ENCODE data around the gene KRTAP19-5.

Gene KRTAP19-5

GRCh38 chr21:30486180-30486579 is 15.8 kb downstream of the KRTAP19-5 start:
- Histone ChIP-seq H3K4me2 (ENCODE audit: low read depth, low read length) (no peak overlapping the region), H3K36me3 (replicated peaks; ENCODE audit: insufficient read depth, low read length) (no peaks in the 10 kb centered on the region), H3K79me2 (ENCODE audit: low read length) (no peaks in the 10 kb centered on the region), H3K4me3 (ENCODE audit: low read length) (no peak overlapping the region), H3K9me2 (replicated peaks; ENCODE audit: insufficient read depth, low read length) (no peaks in the 10 kb centered on the region), H3F3A (ENCODE audit: insufficient read depth, low read length) (no peaks in the 10 kb centered on the region), H2AFZ (ENCODE audit: low read length) (no peak overlapping the region), H4K20me1 (ENCODE audit: insufficient read depth, low read length) (no peaks in the 10 kb centered on the region), H3K27ac (ENCODE audit: low read length) (no peak overlapping the region), H3K9me3 (replicated peaks; ENCODE audit: insufficient read depth, low read length) (no peaks in the 10 kb centered on the region), H3K9ac (ENCODE audit: low read length) (no peak overlapping the region), H3K4me1 (ENCODE audit: low read length) (no peaks in the 10 kb centered on the region), H3K27me3 (replicated peaks; ENCODE audit: insufficient read depth, low read length) (no peaks in the 10 kb centered on the region)
- DNase-seq, result no peak
- TF ChIP-seq EZH2 (optimal IDR thresholded peaks at IDR 0.05; ENCODE audit: low read depth, low read length) (no peak), CTCF (IDR thresholded peaks at IDR 0.05; ENCODE audit: low read length) (no peak), EZH2phosphoT487 (IDR thresholded peaks at IDR 0.05; ENCODE audit: low read length) (no peak)

GRCh38 chr21:30482130-30482529 is 19.8 kb downstream of the KRTAP19-5 start:
- Histone ChIP-seq H3K79me2 (ENCODE audit: low read length) (no peaks in the 10 kb centered on the region), H3K9me2 (replicated peaks; ENCODE audit: insufficient read depth, low read length) (no peaks in the 10 kb centered on the region), H3K4me2 (ENCODE audit: low read depth, low read length) (no peak overlapping the region), H3K4me3 (ENCODE audit: low read length) (no peak overlapping the region), H3K4me1 (ENCODE audit: low read length) (no peaks in the 10 kb centered on the region), H3K9me3 (replicated peaks; ENCODE audit: insufficient read depth, low read length) (no peaks in the 10 kb centered on the region), H3K27ac (ENCODE audit: low read length) (no peak overlapping the region), H3F3A (ENCODE audit: insufficient read depth, low read length) (no peaks in the 10 kb centered on the region), H2AFZ (ENCODE audit: low read length) (no peak overlapping the region), H3K27me3 (replicated peaks; ENCODE audit: insufficient read depth, low read length) (no peaks in the 10 kb centered on the region), H3K36me3 (replicated peaks; ENCODE audit: insufficient read depth, low read length) (no peaks in the 10 kb centered on the region), H3K9ac (ENCODE audit: low read length) (no peak overlapping the region), H4K20me1 (ENCODE audit: insufficient read depth, low read length) (no peaks in the 10 kb centered on the region)
- TF ChIP-seq EZH2phosphoT487 (IDR thresholded peaks at IDR 0.05; ENCODE audit: low read length) (no peak), CTCF (IDR thresholded peaks at IDR 0.05; ENCODE audit: low read length) (no peak), EZH2 (optimal IDR thresholded peaks at IDR 0.05; ENCODE audit: low read depth, low read length) (no peak)
- DNase-seq, result no peak

GRCh38 chr21:30480145-30480544 is 21.8 kb downstream of the KRTAP19-5 start, which contains the start of gene KRTAP19-1:
Gene KRTAP19-1 (minus strand): TSS chr21:30480367. CDS start chr21:30480317, 50 bp downstream.
- no peaks in the 10 kb centered on the region for H3K4me1 ChIP-seq (ENCODE audit: low read length)
- no peak within 1 kb of the TSS for H3K27ac ChIP-seq (ENCODE audit: low read length)
- no peaks in the 10 kb centered on the region for H4K20me1 ChIP-seq (ENCODE audit: insufficient read depth, low read length)
- H3K9me3 ChIP-seq (replicated peaks; ENCODE audit: insufficient read depth, low read length), result no peaks in the 10 kb centered on the region
- H3K9me2 ChIP-seq (replicated peaks; ENCODE audit: insufficient read depth, low read length), result no peaks in the 10 kb centered on the region
- H3K4me2 ChIP-seq (ENCODE audit: low read depth, low read length), result no peak within 1 kb of the TSS
- no peak for TF ChIP-seq EZH2 (optimal IDR thresholded peaks at IDR 0.05; ENCODE audit: low read depth, low read length)
- no peak for TF ChIP-seq CTCF (IDR thresholded peaks at IDR 0.05; ENCODE audit: low read length)
- TF ChIP-seq EZH2phosphoT487 (IDR thresholded peaks at IDR 0.05; ENCODE audit: low read length), result no peak
- no peak within 1 kb of the TSS for H3K9ac ChIP-seq (ENCODE audit: low read length)
- no peaks in the 10 kb centered on the region for H3F3A ChIP-seq (ENCODE audit: insufficient read depth, low read length)
- no peak within 1 kb of the TSS for H2AFZ ChIP-seq (ENCODE audit: low read length)
- no peaks in the 10 kb centered on the region for H3K79me2 ChIP-seq (ENCODE audit: low read length)
- H3K4me3 ChIP-seq (ENCODE audit: low read length), result no peak within 1 kb of the TSS
- no peaks in the 10 kb centered on the region for H3K27me3 ChIP-seq (replicated peaks; ENCODE audit: insufficient read depth, low read length)
- DNase-seq, result no peak
- H3K36me3 ChIP-seq (replicated peaks; ENCODE audit: insufficient read depth, low read length), result no peaks in the 10 kb centered on the region
